HepG2 (cell line): Measurements from ENCODE around the gene INTS3. TPM values are rescaled to one million over a fixed set of nuclear protein-coding genes. Genes with fewer than 3 reads are reported as not detected.
A peak's percentile ranks its signal among the peaks of the same experiment; 100 is the strongest.

Experiments
- CBX1 ChIP-seq: IDR thresholded peaks from one replicate; pipeline ENCODE4 v1.6.1; 2016; ENCODE audit warnings: antibody characterized with exemption, low read depth
- ESRRA ChIP-seq: sonication (generic); formaldehyde crosslinking; IDR thresholded peaks from 2 replicates; pipeline ENCODE4 v1.5.1; 2020; ENCODE audit warnings: mild to moderate bottlenecking, low read depth, missing genetic modification reagents
- HCFC1 ChIP-seq: fragments of 150-350 bp; IDR thresholded peaks from 2 replicates; pipeline ENCODE4 v1.6.1; 2014; ENCODE audit warnings: low read depth, low read length
- HDAC1 ChIP-seq: sonication (generic); formaldehyde crosslinking; IDR thresholded peaks from 2 replicates; pipeline ENCODE4 v1.5.1; 2020; ENCODE audit warnings: mild to moderate bottlenecking, missing genetic modification reagents
- KLF16 ChIP-seq, 2 experiments: sonication (generic) in 1 of 2; formaldehyde crosslinking in 1 of 2; IDR thresholded peaks; 2 replicates each; pipeline versions ENCODE4 v1.6.1 to v1.8.0; 2016 to 2023; ENCODE audit warnings: missing genetic modification reagents in 2 of 2, missing compliant biosample characterization in 1 of 2
- KMT2B ChIP-seq: IDR thresholded peaks from 2 replicates; pipeline ENCODE4 v1.6.1; 2016; ENCODE audit warnings: missing genetic modification reagents, missing compliant biosample characterization
- MAFG ChIP-seq: sonication (generic); formaldehyde crosslinking; IDR thresholded peaks from 2 replicates; pipeline ENCODE4 v1.5.1; 2020; ENCODE audit warnings: mild to moderate bottlenecking, missing genetic modification reagents
- MXD3 ChIP-seq: IDR thresholded peaks from 2 replicates; pipeline ENCODE4 v1.6.1; 2016; ENCODE audit warnings: mild to moderate bottlenecking, missing biosample characterization, missing genetic modification reagents
- POLR2AphosphoS5 ChIP-seq: IDR thresholded peaks from 2 replicates; pipeline ENCODE4 v1.6.1; 2012; ENCODE audit warnings: low read depth, low read length
- SALL2 ChIP-seq: sonication (generic); formaldehyde crosslinking; IDR thresholded peaks from 2 replicates; pipeline ENCODE4 v1.8.1; 2023; ENCODE audit warnings: mild to moderate bottlenecking, missing genetic modification reagents, inconsistent platforms
- SIX1 ChIP-seq: sonication (generic); formaldehyde crosslinking; IDR thresholded peaks from 2 replicates; pipeline ENCODE4 v1.4.0; 2020; ENCODE audit warnings: missing genetic modification reagents, borderline replicate concordance
- SNAI1 ChIP-seq: sonication (generic); formaldehyde crosslinking; IDR thresholded peaks from 2 replicates; pipeline ENCODE4 v1.5.0; 2020; ENCODE audit warnings: mild to moderate bottlenecking, missing genetic modification reagents, borderline replicate concordance
- TGIF2 ChIP-seq: IDR thresholded peaks from 2 replicates; pipeline ENCODE4 v1.6.1; 2016; ENCODE audit warnings: control low read depth, missing compliant biosample characterization
- YY1 ChIP-seq: IDR thresholded peaks from 2 replicates; pipeline ENCODE4 v1.6.1; 2011; ENCODE audit warnings: low read length, low read depth, moderate library complexity, mild to moderate bottlenecking; ENCODE audit not compliant: insufficient read depth, insufficient replicate concordance
- ZBTB2 ChIP-seq: sonication (generic); formaldehyde crosslinking; IDR thresholded peaks from 2 replicates; pipeline ENCODE4 v1.8.0; 2022; ENCODE audit warnings: low read depth, missing genetic modification reagents
- ZNF101 ChIP-seq: sonication (generic); formaldehyde crosslinking; IDR thresholded peaks from 2 replicates; pipeline ENCODE4 v1.4.0; 2020; ENCODE audit warnings: mild to moderate bottlenecking, low read depth, missing genetic modification reagents, borderline replicate concordance
- ZNF17 ChIP-seq: sonication (generic); formaldehyde crosslinking; IDR thresholded peaks from 2 replicates; pipeline ENCODE4 v1.5.0; 2020; ENCODE audit warnings: mild to moderate bottlenecking, missing genetic modification reagents
- ZNF224 ChIP-seq: sonication (generic); formaldehyde crosslinking; IDR thresholded peaks from 2 replicates; pipeline ENCODE4 v1.5.0; 2020; ENCODE audit warnings: mild to moderate bottlenecking, missing genetic modification reagents
- ZNF281 ChIP-seq: sonication (generic); formaldehyde crosslinking; IDR thresholded peaks from 2 replicates; pipeline ENCODE4 v1.4.0; 2020; ENCODE audit warnings: missing genetic modification reagents, borderline replicate concordance
- ZNF704 ChIP-seq: sonication (generic); formaldehyde crosslinking; IDR thresholded peaks from 2 replicates; pipeline ENCODE4 v1.8.1; 2023; ENCODE audit warnings: mild to moderate bottlenecking, inconsistent platforms, moderate library complexity, missing genetic modification reagents, borderline replicate concordance
- ZSCAN9 ChIP-seq: IDR thresholded peaks from 2 replicates; pipeline ENCODE4 v1.6.1; 2016; ENCODE audit warnings: borderline replicate concordance
- polyA plus RNA-seq, 8 experiments: library from polyadenylated mRNA; depleted of rRNA in 3 of 8; stranded (reverse) in 7 of 8; unstranded in 1 of 8; fragments of >200 nt; fragmentation: Illumina TruSeq in 4 of 8; extraction: Trizol in 4 of 8; gene quantifications; 2 replicates each; pipeline versions ENCODE4 v1.2.1 to v1.2.3, GENCODE V29; 2011 to 2016; ENCODE audit warnings: low read depth in 4 of 8, missing spikeins in 1 of 8, mixed read lengths in 1 of 8; ENCODE audit not compliant: insufficient read depth in 1 of 8
- total RNA-seq, 5 experiments: library from RNA; depleted of rRNA; stranded (reverse); fragments of >200 nt; fragmentation: Illumina TruSeq; extraction: Trizol; gene quantifications; 2 replicates each; pipeline ENCODE4 v1.2.3, GENCODE V29; 2016; ENCODE audit warnings: low read depth in 1 of 5

The INTS3 gene
- total and polyA plus RNA-seq, 2 of the 13 experiments (the other 11 are each of a cell fraction or from before 2014, with no cell fraction given) = 17.2 to 27.2 TPM

GRCh38 chr1:153768316-153769181 is 40.7 kb downstream of the INTS3 start (continued):
- TF ChIP-seq ZBTB2 (CRISPR knock-in tag) (no peak), ZNF704 (no peak), SIX1 (CRISPR knock-in tag) (no peak), POLR2AphosphoS5 (no peak), KLF16 (CRISPR knock-in tag; IDR thresholded peaks at IDR 0.05) (peak in 1 of 2 experiments; percentile 37; a peak in 1 of 4 replicates), ZNF281 (CRISPR knock-in tag) (peak; percentile 75; the same call in 1 of the 2 replicates), KMT2B (CRISPR knock-in tag) (no peak), ZNF224 (CRISPR knock-in tag) (no peak), HCFC1 (no peak), CBX1 (no peak), SNAI1 (CRISPR knock-in tag) (no peak), HDAC1 (CRISPR knock-in tag) (0 out of 2 replicates have a peak, but pooled peaks have one; percentile 61), ZNF17 (CRISPR knock-in tag) (no peak), ESRRA (CRISPR knock-in tag) (no peak), YY1 (no peak), TGIF2 (CRISPR knock-in tag) (no peak), ZNF101 (no peak), ZSCAN9 (no peak), SALL2 (CRISPR knock-in tag) (no peak), MAFG (CRISPR knock-in tag) (no peak), MXD3 (no peak)
